GM12864 (cell line): ENCODE results near the gene TMEM132E.

Experiments used
- DNase-seq: peaks from one replicate; pipeline ENCODE4 v3.0.0-alpha.2; 2011; ENCODE audit warnings: low read depth
- H3K4me3 ChIP-seq: 2 replicates; pipeline ENCODE4 v1.5.1; 2011; ENCODE audit warnings: mild to moderate bottlenecking, low read depth, low read length, control low read depth
- CTCF ChIP-seq: IDR thresholded peaks from 2 replicates; pipeline ENCODE4 v1.5.1; 2011; ENCODE audit warnings: low read depth, mild to moderate bottlenecking, moderate library complexity, low read length, control low read depth, inconsistent platforms; ENCODE audit errors: missing control alignments

Gene TMEM132E

DNA sequence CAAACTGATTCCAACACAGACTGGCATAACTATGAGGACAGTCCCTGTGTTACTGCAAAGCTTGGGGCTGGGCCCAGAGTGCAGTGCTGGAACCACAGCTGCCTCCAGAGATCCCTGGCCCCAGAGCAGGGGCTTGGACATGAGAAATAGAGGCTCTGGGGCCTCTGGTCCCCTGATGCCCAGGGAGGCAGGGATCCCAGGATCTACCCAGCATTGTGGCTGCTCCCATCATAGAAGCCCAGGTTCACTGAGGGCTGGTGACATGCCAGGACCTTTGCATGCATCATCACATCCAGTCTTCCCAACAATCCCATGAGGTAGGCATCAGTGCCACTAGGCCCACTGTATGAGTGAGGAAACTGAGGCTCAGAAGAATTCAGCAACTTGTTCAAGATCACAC lies 95.8 kb downstream of the TMEM132E start:
- no peak for DNase-seq
- H3K4me3 ChIP-seq, result no peak overlapping the region
- TF ChIP-seq CTCF, result no peak

DNA sequence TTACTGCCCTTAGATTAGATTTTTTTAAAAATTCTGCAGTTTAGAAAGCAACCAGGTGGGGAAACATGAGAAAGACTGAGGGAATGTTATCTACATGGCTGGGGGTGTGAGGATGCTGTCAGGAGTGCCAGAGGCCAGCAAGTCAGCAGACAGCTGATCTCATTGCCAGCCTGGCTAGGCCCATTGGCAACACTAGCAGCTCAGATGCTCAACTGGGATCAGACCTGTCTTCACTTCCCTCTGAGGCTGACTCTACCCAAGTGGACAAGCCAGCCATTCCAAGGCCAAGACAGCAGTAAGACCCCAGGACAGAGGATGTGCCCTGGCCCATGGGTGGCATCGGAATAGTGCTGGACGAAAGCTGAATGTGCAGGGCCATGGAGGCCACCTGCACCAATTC lies 96.2 kb downstream of the TMEM132E start:
- no peak overlapping the region for H3K4me3 ChIP-seq
- TF ChIP-seq CTCF, result no peak
- DNase-seq, result no peak

DNA sequence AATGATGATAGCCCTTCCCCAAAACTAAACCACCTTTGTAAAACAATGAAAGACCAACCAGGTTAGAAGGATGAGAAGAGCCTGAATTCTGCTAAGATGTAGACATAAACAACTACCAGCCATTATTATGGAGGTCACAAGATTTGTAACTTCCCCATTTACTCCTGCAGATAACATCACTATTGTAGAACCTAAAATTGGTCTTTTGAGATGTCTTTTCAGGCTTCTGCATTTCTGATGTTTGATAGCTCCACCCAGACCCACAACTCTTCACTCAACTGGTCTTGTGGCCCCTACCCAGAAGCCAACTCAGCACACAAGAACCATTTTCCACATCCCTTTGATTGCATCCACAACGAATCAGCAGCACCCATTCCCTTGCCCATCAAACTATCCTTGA lies 100.8 kb downstream of the TMEM132E start:
- no peak for TF ChIP-seq CTCF
- H3K4me3 ChIP-seq, result no peak overlapping the region
- DNase-seq, result no peak

- TF ChIP-seq CTCF, result no peak
- no peak overlapping the region for H3K4me3 ChIP-seq
- DNase-seq, result no peak
These were observed 102.9 kb downstream of the TMEM132E start for GRCh38 chr17:34682305-34682704.

GRCh38 chr17:34683390-34683789 lies 104.0 kb downstream of the TMEM132E start:
- DNase-seq, result no peak
- H3K4me3 ChIP-seq, result no peak overlapping the region
- no peak for TF ChIP-seq CTCF
